ENCODE data around the gene NXN. TPM values are rescaled to one million over a fixed set of nuclear protein-coding genes. Genes with fewer than 3 reads are reported as not detected.
"Not testable (repeated sequence)": the region's sequence is repeated elsewhere in the genome, so short reads cannot be mapped to it uniquely, and the experiment has no call there.

The NXN gene
- total RNA-seq, 2 experiments from 2014 or later, result 0.68 to 0.97 TPM

GRCh38 chr17:974778-975177 is 4.8 kb downstream of the NXN start:
- CTCF ChIA-PET, result interaction anchor here (1.1 kb wide), 1 partner anchor 24 kb away, joined by 3 read pairs; no protein-coding TSS in a partner anchor
- H3K27ac Mint-ChIP-seq; ATAC-seq; H3K4me3 Mint-ChIP-seq; POLR2A ChIA-PET; H3K4me1 Mint-ChIP-seq (ENCODE audit: low read depth); DNase-seq; H3K9me3 Mint-ChIP-seq (ENCODE audit: insufficient read depth); H3K36me3 Mint-ChIP-seq (ENCODE audit: low read depth): not testable (repeated sequence)
- peaks cover 42% of the 10 kb centered on the region for H3K27me3 Mint-ChIP-seq (ENCODE audit: low read depth)

GRCh38 chr17:973053-973452 is 6.5 kb downstream of the NXN start:
- no peaks in the 10 kb centered on the region for H3K4me1 Mint-ChIP-seq (ENCODE audit: low read depth)
- H3K36me3 Mint-ChIP-seq (ENCODE audit: low read depth), result no peaks in the 10 kb centered on the region
- no peak overlapping the region for H3K4me3 Mint-ChIP-seq
- ATAC-seq, result no peak
- no peak overlapping the region for H3K27ac Mint-ChIP-seq
- DNase-seq, result no peak
- CTCF ChIA-PET, result interaction anchor here (1.1 to 1.4 kb wide), 2 partner anchors 24 to 27 kb away, joined by 3 read pairs; partner anchors contain the start of gene TIMM22
- POLR2A ChIA-PET, result interaction anchor here (0.9 kb wide), 1 partner anchor 10 kb away, joined by 5 read pairs; no protein-coding TSS in a partner anchor
- H3K9me3 Mint-ChIP-seq (ENCODE audit: insufficient read depth), result no peaks in the 10 kb centered on the region
- peaks cover 41% of the 10 kb centered on the region for H3K27me3 Mint-ChIP-seq (ENCODE audit: low read depth)

- H3K9me3 Mint-ChIP-seq (ENCODE audit: insufficient read depth); DNase-seq; H3K4me1 Mint-ChIP-seq (ENCODE audit: low read depth); H3K4me3 Mint-ChIP-seq; ATAC-seq; POLR2A ChIA-PET; H3K27ac Mint-ChIP-seq; CTCF ChIA-PET; H3K36me3 Mint-ChIP-seq (ENCODE audit: low read depth): not testable (repeated sequence)
- H3K27me3 Mint-ChIP-seq (ENCODE audit: low read depth), result peaks cover 30% of the 10 kb centered on the region
Observed at GRCh38 chr17:971861-972260, 7.7 kb downstream of the NXN start.

- Mint-ChIP-seq H3K4me3 (no peak overlapping the region), H3K36me3 (ENCODE audit: low read depth) (no peaks in the 10 kb centered on the region), H3K27me3 (ENCODE audit: low read depth) (peaks cover 22% of the 10 kb centered on the region), H3K27ac (no peak overlapping the region), H3K4me1 (ENCODE audit: low read depth) (no peaks in the 10 kb centered on the region), H3K9me3 (ENCODE audit: insufficient read depth) (no peaks in the 10 kb centered on the region)
- POLR2A ChIA-PET, result interaction anchor here (0.5 kb wide), 1 partner anchor 11 kb away, joined by 3 read pairs; no protein-coding TSS in a partner anchor
- CTCF ChIA-PET, result interaction anchor here (3.4 kb wide), 1 partner anchor 10 kb away, joined by 10 read pairs; no protein-coding TSS in a partner anchor
- ATAC-seq (no peak), DNase-seq (no peak)
Observed at GRCh38 chr17:970364-970763, 9.2 kb downstream of the NXN start.

- Mint-ChIP-seq H3K9me3 (ENCODE audit: insufficient read depth) (no peaks in the 10 kb centered on the region), H3K27me3 (ENCODE audit: low read depth) (peaks cover 23% of the 10 kb centered on the region), H3K4me1 (ENCODE audit: low read depth) (no peaks in the 10 kb centered on the region), H3K27ac (no peak overlapping the region), H3K4me3 (no peak overlapping the region), H3K36me3 (ENCODE audit: low read depth) (no peaks in the 10 kb centered on the region)
- POLR2A ChIA-PET, result interaction anchor here (0.5 kb wide), 1 partner anchor 11 kb away, joined by 3 read pairs; no protein-coding TSS in a partner anchor
- CTCF ChIA-PET, result interaction anchor here (3.4 kb wide), 1 partner anchor 11 kb away, joined by 10 read pairs; no protein-coding TSS in a partner anchor
- DNase-seq (no peak), ATAC-seq (no peak)
Observed at GRCh38 chr17:969811-970355, 9.7 kb downstream of the NXN start.

- Mint-ChIP-seq H3K4me1 (ENCODE audit: low read depth) (no peaks in the 10 kb centered on the region), H3K27ac (no peak overlapping the region), H3K36me3 (ENCODE audit: low read depth) (no peaks in the 10 kb centered on the region), H3K9me3 (ENCODE audit: insufficient read depth) (no peaks in the 10 kb centered on the region), H3K27me3 (ENCODE audit: low read depth) (peaks cover 27% of the 10 kb centered on the region), H3K4me3 (no peak overlapping the region)
- ChIA-PET POLR2A (no interaction called here), CTCF (interaction anchor here (3.4 kb wide), 1 partner anchor 12 kb away, joined by 10 read pairs; no protein-coding TSS in a partner anchor)
- ATAC-seq (no peak), DNase-seq (no peak)
Observed at GRCh38 chr17:968812-969730, 10.5 kb downstream of the NXN start.

GRCh38 chr17:967122-967521 is 12.5 kb downstream of the NXN start:
- Mint-ChIP-seq H3K27ac (no peak overlapping the region), H3K4me1 (ENCODE audit: low read depth) (no peaks in the 10 kb centered on the region), H3K27me3 (ENCODE audit: low read depth) (peaks cover 30% of the 10 kb centered on the region), H3K36me3 (ENCODE audit: low read depth) (no peaks in the 10 kb centered on the region), H3K9me3 (ENCODE audit: insufficient read depth) (no peaks in the 10 kb centered on the region), H3K4me3 (no peak overlapping the region)
- ChIA-PET CTCF (interaction anchor here (2.0 kb wide), 1 partner anchor 14 kb away, joined by 5 read pairs; no protein-coding TSS in a partner anchor), POLR2A (no interaction called here)
- DNase-seq, result no peak
- ATAC-seq, result no peak

- no peak overlapping the region for H3K27ac Mint-ChIP-seq
- H3K4me1 Mint-ChIP-seq (ENCODE audit: low read depth), result no peaks in the 10 kb centered on the region
- peaks cover 32% of the 10 kb centered on the region for H3K27me3 Mint-ChIP-seq (ENCODE audit: low read depth)
- DNase-seq, result no peak
- CTCF ChIA-PET, result interaction anchor here (0.7 to 2.0 kb wide), 3 partner anchors 15 to 86 kb away, joined by 3 to 5 read pairs (median 3); no protein-coding TSS in a partner anchor
- no peak for ATAC-seq
- no peaks in the 10 kb centered on the region for H3K9me3 Mint-ChIP-seq (ENCODE audit: insufficient read depth)
- no peak overlapping the region for H3K4me3 Mint-ChIP-seq
- POLR2A ChIA-PET, result no interaction called here
- H3K36me3 Mint-ChIP-seq (ENCODE audit: low read depth), result no peaks in the 10 kb centered on the region
Observed at GRCh38 chr17:965311-965989, 14.1 kb downstream of the NXN start.

- Mint-ChIP-seq H3K27ac (no peak overlapping the region), H3K4me1 (ENCODE audit: low read depth) (no peaks in the 10 kb centered on the region), H3K9me3 (ENCODE audit: insufficient read depth) (no peaks in the 10 kb centered on the region), H3K36me3 (ENCODE audit: low read depth) (no peaks in the 10 kb centered on the region), H3K27me3 (ENCODE audit: low read depth) (peaks cover 27% of the 10 kb centered on the region), H3K4me3 (no peak overlapping the region)
- DNase-seq (no peak), ATAC-seq (no peak)
- CTCF ChIA-PET, result interaction anchor here (1.3 kb wide), 1 partner anchor 16 kb away, joined by 3 read pairs; no protein-coding TSS in a partner anchor
- POLR2A ChIA-PET, result no interaction called here
Observed at GRCh38 chr17:964876-965275, 14.7 kb downstream of the NXN start.

- Mint-ChIP-seq H3K36me3 (ENCODE audit: low read depth) (no peaks in the 10 kb centered on the region), H3K27me3 (ENCODE audit: low read depth) (peaks cover 24% of the 10 kb centered on the region), H3K4me1 (ENCODE audit: low read depth) (no peaks in the 10 kb centered on the region), H3K27ac (no peak overlapping the region), H3K4me3 (no peak overlapping the region), H3K9me3 (ENCODE audit: insufficient read depth) (no peaks in the 10 kb centered on the region)
- no peak for ATAC-seq
- no peak for DNase-seq
- ChIA-PET CTCF (no interaction called here), POLR2A (no interaction called here)
Observed at GRCh38 chr17:962670-963069, 16.9 kb downstream of the NXN start.

- no peak overlapping the region for H3K4me3 Mint-ChIP-seq
- POLR2A ChIA-PET, result no interaction called here
- CTCF ChIA-PET, result no interaction called here
Observed at GRCh38 chr17:962166-962565, 17.4 kb downstream of the NXN start.

More at GRCh38 chr17:962166-962565, 17.4 kb downstream of the NXN start:
- Mint-ChIP-seq H3K27me3 (ENCODE audit: low read depth) (peaks cover 24% of the 10 kb centered on the region), H3K9me3 (ENCODE audit: insufficient read depth) (no peaks in the 10 kb centered on the region), H3K36me3 (ENCODE audit: low read depth) (no peaks in the 10 kb centered on the region), H3K27ac (no peak overlapping the region), H3K4me1 (ENCODE audit: low read depth) (no peaks in the 10 kb centered on the region)
- ATAC-seq (no peak), DNase-seq (no peak)
